Upper lobe of left lung (tissue), 6 donors: ENCODE measurements around the gene PTGIS. TPM values are rescaled to one million over a fixed set of nuclear protein-coding genes. Genes with fewer than 3 reads are reported as not detected.

Experiments
- ATAC-seq, 2 donors: fragments of 200-7000 bp; cut with Tn5 transposase; one replicate each; pipeline ENCODE4 v1.9.1; 2022; ENCODE audit warnings: mild to moderate bottlenecking in 2 of 2, moderate library complexity in 2 of 2; ENCODE audit not compliant: low FRiP score in 2 of 2
- DNase-seq, 2 donors: peaks; one replicate each; pipeline ENCODE4 v3.0.0-alpha.2; 2019 to 2020
- H3K27ac ChIP-seq, 4 donors: fragments of 200-600 bp; sonication (generic); one replicate each; pipeline ENCODE4 v1.5.1; 2016 to 2019
- H3K27me3 ChIP-seq, 4 donors: fragments of 200-600 bp; sonication (generic); one replicate each; pipeline ENCODE4 v1.5.1; 2017 to 2019
- H3K36me3 ChIP-seq, 4 donors: fragments of 200-600 bp; sonication (generic); one replicate each; pipeline ENCODE4 v1.5.1; 2016 to 2019
- H3K4me1 ChIP-seq, 4 donors: fragments of 200-600 bp; sonication (generic); one replicate each; pipeline ENCODE4 v1.5.1; 2018 to 2019
- H3K4me3 ChIP-seq, 4 donors: fragments of 200-600 bp; sonication (generic); one replicate each; pipeline ENCODE4 v1.5.1; 2017 to 2019; ENCODE audit warnings: mild to moderate bottlenecking in 2 of 4, moderate library complexity in 1 of 4
- H3K9me3 ChIP-seq, 4 donors: fragments of 200-600 bp; sonication (generic); one replicate each; pipeline ENCODE4 v1.5.1; 2018 to 2019
- CTCF ChIP-seq, 6 experiments: fragments of 450-650 bp in 4 of 6; fragments of 200-600 bp in 2 of 6; sonication (generic) in 2 of 6; IDR thresholded peaks; one replicate each; pipeline ENCODE4 v1.5.1; 2016 to 2019; ENCODE audit warnings: antibody characterized with exemption in 6 of 6
- EP300 ChIP-seq, 4 donors: sonication (generic); formaldehyde crosslinking; IDR thresholded peaks; one replicate each; pipeline ENCODE4 v1.5.1; 2017; ENCODE audit warnings: antibody characterized with exemption in 4 of 4, control low read depth in 2 of 4
- POLR2A ChIP-seq, 4 donors: fragments of 450-650 bp; IDR thresholded peaks; one replicate each; pipeline ENCODE4 v1.5.1; 2016 to 2017; ENCODE audit warnings: antibody characterized with exemption in 4 of 4, mild to moderate bottlenecking in 2 of 4
- POLR2AphosphoS5 ChIP-seq, 2 donors: sonication (generic); formaldehyde crosslinking; IDR thresholded peaks; one replicate each; pipeline ENCODE4 v1.5.1; 2017; ENCODE audit warnings: antibody characterized with exemption in 2 of 2
- WGBS, 2 donors: methylation state at CpG; one replicate each; pipeline ENCODE4 v1.1.5; 2017 to 2018; 5-methylcytosine and 5-hydroxymethylcytosine counted together
- total RNA-seq, 6 donors: library from RNA; depleted of rRNA in 4 of 6; stranded (reverse); fragments of >200 nt in 4 of 6; gene quantifications; one replicate each; pipeline versions ENCODE4 v1.1.0 to v1.2.1, GENCODE V29; 2016 to 2021
- donor health status: DM: no; HTN: no; CAD: no; lungs with moderate emphysema.
- donor health status: DM: no; HTN: yes; CAD: no; lungs with severe emphysema.

PTGIS gene
- total RNA-seq, 6 donors from 2014 or later = 8.2 to 71.4 (median 18.4) TPM

- WGBS, 2 donors = 71 to 84% methylated on average over 5 of the region's 5 CpGs
- peaks cover 0 to 5% (median 0%) of the 10 kb centered on the region in 4 donors for H3K9me3 ChIP-seq
- H3K4me1 ChIP-seq = peaks cover 7 to 10% (median 9%) of the 10 kb centered on the region in 4 donors
- no peak for TF ChIP-seq POLR2A (IDR thresholded peaks at IDR 0.05)
- TF ChIP-seq POLR2AphosphoS5 (IDR thresholded peaks at IDR 0.05) = no peak
- TF ChIP-seq EP300 (IDR thresholded peaks at IDR 0.05) = no peak
- H3K27ac ChIP-seq = no peak overlapping the region
- peaks cover 0 to 2% (median 0%) of the 10 kb centered on the region in 4 donors for H3K27me3 ChIP-seq
- H3K36me3 ChIP-seq = no peaks in the 10 kb centered on the region
- ATAC-seq = no peak
- H3K4me3 ChIP-seq = no peak overlapping the region
- DNase-seq = no peak
Observed at GRCh38 chr20:49557449-49557848, 10.5 kb downstream of the PTGIS start.

- Histone ChIP-seq H3K4me1 (peaks cover 2 to 7% (median 4%) of the 10 kb centered on the region in 4 donors), H3K27ac (no peak overlapping the region), H3K27me3 (peaks cover 0 to 2% (median 0%) of the 10 kb centered on the region in 4 donors), H3K36me3 (no peaks in the 10 kb centered on the region), H3K4me3 (no peak overlapping the region), H3K9me3 (peaks cover 0 to 5% (median 0%) of the 10 kb centered on the region in 4 donors)
- TF ChIP-seq CTCF (IDR thresholded peaks at IDR 0.05) (no peak), POLR2AphosphoS5 (IDR thresholded peaks at IDR 0.05) (no peak), EP300 (IDR thresholded peaks at IDR 0.05) (no peak), POLR2A (IDR thresholded peaks at IDR 0.05) (no peak)
- no peak for ATAC-seq
- DNase-seq = no peak
Observed at GRCh38 chr20:49556621-49557020, 11.3 kb downstream of the PTGIS start.

GRCh38 chr20:49549801-49550551 lies 18.0 kb downstream of the PTGIS start:
- Histone ChIP-seq H3K27me3 (no peaks in the 10 kb centered on the region), H3K4me1 (peaks cover 0 to 7% (median 0%) of the 10 kb centered on the region in 4 donors), H3K27ac (no peak overlapping the region), H3K4me3 (no peak overlapping the region), H3K9me3 (peaks cover 0 to 9% (median 2%) of the 10 kb centered on the region in 4 donors), H3K36me3 (no peaks in the 10 kb centered on the region)
- ATAC-seq (peak in 1 of 2 donors; percentile 22), DNase-seq (no peak)
- 83 to 87% methylated on average over 8 of the region's 8 CpGs for WGBS, 2 donors
- no peak for TF ChIP-seq CTCF (IDR thresholded peaks at IDR 0.05)
- TF ChIP-seq POLR2A (IDR thresholded peaks at IDR 0.05) = no peak
- TF ChIP-seq POLR2AphosphoS5 (IDR thresholded peaks at IDR 0.05) = no peak
- no peak for TF ChIP-seq EP300 (IDR thresholded peaks at IDR 0.05)

GRCh38 chr20:49548371-49548947 lies 19.5 kb downstream of the PTGIS start:
- WGBS, 2 donors = 96 to 98% methylated on average over 1 of the region's 1 CpG
- no peak for ATAC-seq
- H3K4me3 ChIP-seq = no peak overlapping the region

More at GRCh38 chr20:49548371-49548947, 19.5 kb downstream of the PTGIS start:
- Histone ChIP-seq H3K4me1 (peaks cover 0 to 7% (median 0%) of the 10 kb centered on the region in 4 donors), H3K9me3 (peaks cover 0 to 9% (median 2%) of the 10 kb centered on the region in 4 donors), H3K27me3 (no peaks in the 10 kb centered on the region), H3K27ac (no peak overlapping the region), H3K36me3 (no peaks in the 10 kb centered on the region)
- DNase-seq = no peak
- no peak for TF ChIP-seq EP300 (IDR thresholded peaks at IDR 0.05)
- TF ChIP-seq CTCF (IDR thresholded peaks at IDR 0.05) = no peak
- no peak for TF ChIP-seq POLR2AphosphoS5 (IDR thresholded peaks at IDR 0.05)
- no peak for TF ChIP-seq POLR2A (IDR thresholded peaks at IDR 0.05)
